ENCODE data around the gene IL27RA.
"Not testable (repeated sequence)": the region's sequence is repeated elsewhere in the genome, so short reads cannot be mapped to it uniquely, and the experiment has no call there.

IL27RA gene

DNA sequence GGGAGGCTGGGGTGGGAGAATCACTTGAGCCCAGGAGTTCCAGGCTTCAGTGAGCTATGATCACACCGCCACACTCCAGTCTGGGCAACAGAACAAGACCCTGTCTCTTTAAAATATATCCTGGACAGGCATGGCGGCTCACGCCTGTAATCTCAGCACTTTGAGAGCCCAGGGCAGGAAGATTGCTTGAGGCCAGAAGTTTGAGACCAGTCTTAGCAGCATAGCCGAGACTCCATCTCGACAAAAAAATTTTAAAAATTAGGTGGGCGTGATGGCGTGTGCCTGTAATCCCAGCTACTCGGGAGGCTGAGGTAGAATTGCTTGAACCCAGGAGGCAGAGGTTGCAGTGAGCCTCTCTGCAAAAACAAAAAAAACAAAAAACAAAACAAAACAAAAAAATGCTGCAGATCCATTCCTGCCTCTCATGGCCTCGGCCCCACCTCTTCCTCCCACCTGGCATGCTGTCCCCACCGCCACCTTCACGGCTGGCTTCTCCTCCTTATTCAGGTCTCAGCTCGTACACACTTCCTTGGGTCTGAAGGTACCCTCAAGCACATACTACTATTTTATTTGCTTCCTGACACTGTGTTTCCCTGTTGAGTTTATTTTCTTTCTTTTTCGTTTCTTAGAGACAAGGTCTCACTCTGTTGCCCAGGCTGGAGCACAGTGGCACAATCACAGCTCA lies 30.7 kb upstream of the IL27RA start:
- DNase-seq = no peak

DNA sequence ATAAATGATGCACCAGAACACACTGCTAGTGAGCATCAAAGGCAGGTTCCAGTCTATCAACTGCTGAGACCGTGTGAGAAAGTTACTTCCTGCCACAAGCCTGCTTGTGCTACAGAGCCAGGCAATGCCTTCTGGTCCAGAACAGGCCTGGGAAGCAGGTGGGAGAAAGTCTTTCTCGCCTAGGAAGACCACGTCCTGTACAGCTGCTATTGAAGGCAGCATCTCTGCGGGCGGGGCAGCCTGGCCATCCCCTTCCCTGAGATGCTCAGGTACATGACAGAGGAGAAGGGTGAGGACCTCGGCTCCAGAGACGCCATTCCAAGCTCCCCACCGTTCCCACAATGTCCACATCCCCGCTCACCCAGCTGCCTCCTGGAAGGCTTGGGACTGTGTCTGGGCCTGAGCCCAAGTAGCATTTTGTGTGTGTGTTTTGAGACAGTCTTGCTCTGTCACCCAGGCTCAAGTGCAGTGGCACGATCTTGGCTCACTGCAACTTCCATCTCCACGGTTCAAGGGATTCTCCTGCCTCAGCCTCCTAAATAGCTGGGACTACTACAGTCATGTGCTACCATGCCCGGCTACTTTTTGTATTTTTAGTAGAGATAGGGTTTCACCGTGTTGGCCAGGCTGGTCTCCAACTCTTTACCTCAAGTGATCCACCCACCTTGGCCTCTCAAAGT lies 28.9 kb upstream of the IL27RA start:
- DNase-seq = peak; percentile 41

DNA sequence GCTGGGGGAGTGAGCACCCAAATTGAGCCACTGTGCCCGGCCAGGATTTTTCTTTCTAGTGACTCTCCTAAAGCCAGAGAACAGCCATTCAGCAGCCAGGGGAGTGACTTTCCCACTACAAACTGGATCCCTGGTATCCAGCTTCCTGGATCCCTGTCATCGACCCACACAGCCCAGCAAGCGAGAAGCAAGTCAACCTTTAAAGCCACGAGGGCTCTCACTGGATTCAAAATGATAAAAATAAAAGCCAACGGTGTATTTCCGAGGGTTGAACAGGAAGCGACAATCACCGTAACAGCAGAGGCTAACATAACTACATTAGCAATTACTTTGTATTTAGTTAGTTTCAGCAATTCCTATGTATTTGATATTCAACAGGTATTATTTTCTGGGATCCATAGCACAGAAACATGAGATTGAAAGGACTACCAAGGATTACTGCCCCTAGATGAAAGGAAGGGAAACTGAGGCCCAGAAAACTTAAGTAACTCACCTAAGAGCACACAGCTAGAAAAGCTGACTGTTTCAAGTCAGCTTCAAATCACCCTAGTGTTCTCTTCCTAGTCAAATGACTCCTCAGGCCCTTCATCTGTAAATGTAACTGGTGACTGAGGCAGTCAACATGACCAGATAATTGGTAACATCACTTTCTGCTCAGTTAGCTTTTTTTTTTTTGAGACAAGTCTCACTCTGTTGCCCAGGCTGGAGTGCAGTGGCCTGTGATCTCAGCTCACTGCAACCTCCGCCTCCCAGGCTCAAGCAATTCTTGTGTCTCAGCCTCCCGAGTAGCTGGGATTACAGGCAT lies 28.1 kb upstream of the IL27RA start:
- no peak for DNase-seq

DNA sequence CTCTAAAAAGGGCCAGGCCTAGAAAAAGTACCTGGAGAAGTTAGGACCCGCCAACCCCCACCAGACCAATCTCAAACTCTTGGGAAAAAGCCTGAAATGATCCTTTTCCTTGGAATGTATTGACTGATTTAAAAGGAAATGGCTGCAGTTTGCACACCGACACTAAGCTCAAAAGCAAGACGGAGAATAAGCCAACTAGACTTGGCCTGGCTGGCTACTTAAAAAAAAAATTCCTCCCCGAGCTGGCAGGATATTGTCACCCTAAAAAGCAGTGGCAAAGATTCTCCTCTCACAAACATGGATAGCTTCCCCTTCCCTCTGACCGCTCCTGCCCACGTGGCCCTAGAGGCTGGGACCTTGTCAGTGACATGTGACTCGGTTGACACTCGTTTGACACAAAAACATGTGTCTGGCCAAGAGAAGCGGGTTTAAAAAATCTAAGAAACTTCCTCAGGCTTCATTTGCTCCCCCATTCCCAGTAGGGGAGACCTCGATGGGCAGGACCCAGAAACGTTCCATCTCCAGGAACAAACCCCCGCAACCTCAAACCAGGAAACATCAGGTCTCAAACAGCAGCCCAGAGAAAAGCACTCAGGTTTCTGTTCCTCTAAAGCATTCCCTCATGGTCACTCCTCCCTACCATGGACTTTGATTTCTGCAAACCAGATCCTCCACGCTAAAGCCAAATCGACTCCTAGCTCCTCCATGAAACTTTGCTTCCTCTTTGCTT lies 26.8 kb upstream of the IL27RA start:
- peak; percentile 44 for DNase-seq

DNA sequence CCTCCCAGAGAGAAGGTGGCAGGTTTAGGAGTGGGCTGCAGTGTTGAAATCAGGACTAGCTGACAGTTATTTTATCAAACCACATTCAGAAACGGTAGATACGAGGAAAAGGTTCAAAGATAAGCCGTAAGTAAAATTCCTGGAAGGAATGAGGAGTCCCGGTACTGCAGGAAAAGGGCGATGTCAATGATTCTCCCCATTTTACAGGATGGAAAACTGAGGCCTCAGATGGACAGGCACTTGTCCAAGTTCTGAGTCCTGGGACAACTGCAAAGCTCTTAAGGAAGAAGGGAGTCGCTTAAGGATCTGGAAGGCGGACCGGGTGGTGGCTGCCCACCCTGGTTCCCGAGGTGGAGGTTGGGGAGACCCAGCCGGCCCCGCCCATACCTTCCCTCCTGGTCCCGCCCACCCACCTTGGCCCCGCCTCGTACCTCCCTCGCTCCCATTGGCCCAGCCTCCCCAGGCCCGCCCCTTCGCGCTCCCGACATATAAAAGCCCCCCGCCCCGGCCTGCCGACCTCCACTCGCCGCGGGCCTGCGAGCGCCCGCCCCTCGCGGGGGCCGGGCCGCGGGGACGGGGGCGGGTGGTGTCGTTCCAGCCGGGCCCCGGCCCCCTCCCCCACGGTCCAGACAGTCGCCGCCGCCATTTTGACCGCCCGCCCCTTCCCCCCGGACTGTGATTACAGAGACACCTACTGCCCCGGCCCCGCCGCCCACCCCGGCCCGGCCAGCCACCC lies 26.0 kb upstream of the IL27RA start:
- DNase-seq = peak; percentile 91

DNA sequence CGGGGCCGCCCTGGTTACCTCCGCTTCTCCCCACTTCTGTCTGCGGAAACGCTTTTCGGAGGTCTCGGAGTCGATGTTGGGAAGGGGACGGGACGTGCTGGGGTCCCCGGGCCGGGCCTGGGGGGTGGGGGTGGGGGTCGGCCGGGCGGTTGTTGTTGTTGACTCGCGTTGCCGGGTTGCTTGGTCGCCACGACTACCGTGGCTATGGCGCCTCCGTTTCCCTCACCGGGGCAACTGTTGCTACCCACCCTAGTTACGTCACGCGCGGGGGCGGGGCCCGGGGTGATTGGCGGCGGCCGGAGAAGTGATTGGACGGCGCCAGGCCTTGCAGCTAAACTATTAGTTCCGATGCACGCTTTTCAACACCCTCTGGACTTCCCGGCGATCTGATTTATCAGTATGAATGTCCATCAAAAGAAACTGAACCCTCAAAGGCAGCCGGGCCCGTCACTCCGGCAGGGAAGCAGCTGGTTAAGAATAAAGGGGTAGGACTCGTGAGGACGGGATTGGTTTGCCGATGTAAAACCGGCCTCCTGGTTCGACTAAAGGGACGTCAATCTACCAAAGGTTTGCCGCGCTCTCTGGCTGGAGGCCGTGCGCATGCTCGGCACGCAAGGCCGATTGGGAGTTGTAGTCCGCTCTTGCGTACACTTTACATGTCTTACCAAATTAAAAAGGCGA lies 25.3 kb upstream of the IL27RA start, which contains the start of gene RFX1:
Gene RFX1, minus strand, starts transcription at position 236 of the 681 bp plus-strand sequence. CDS start 12,477 bp downstream, outside the sequence.
- peak; percentile 99 for DNase-seq

DNA sequence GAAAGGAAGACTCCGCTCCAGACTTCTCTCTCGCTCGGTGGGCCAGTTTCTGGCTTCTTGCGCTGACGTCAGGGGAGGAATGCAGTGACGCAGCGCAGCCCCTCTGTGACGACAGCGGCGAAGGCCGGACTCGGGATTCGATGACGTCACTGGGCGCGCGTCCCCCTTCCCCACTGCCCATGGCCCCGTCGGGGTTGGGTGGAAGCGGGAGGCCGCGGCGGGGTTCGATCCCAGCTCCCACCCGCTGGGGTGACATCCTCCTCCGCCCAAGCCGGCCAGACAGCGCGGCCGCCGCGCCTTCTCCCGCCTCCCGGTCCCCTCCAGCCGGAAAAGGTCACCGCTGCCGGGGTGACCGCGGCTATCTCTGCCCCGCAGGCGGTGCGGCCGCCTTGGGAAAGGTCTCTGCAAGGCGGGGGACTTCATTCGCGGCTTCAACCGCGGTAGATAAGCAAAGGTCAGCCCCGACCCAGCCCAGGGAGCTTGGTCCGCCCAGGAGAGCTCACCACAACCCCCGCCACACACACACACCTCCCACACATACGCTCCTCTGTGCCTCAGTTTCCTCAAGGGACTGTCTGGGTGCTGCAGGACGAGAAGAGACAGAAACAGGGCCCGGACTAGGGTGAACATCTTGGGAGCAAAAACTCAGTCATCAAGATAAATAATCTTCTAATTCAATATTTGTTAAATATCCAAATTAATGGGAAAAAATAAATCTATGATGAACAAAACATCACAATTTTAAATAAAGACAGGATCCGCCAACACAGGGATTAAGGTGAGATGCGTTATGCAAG lies 24.6 kb upstream of the IL27RA start:
- no peak for DNase-seq

DNA sequence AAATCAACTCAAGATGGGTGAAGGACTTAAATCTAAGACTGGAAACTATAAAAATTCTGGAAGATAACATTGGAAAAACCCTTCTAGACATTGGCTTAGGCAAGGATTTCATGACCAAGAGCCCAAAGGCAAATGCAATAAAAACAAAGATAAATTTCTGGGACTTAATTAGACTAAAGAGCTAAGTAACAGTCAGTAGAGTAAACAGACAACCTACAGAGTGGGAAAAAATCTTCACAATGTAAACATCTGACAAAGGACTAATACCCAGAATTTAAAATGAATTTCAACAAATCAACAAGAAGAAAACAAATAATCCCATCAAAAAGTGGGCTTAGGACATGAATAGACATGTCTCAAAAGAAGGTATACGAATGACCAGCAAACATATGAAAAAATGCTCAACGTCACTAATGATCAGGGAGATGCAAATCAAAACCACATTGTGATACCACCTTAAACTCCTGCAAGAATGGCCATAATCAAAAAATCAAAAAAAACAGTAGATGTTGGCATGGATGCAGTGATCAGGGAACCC lies 19.1 kb upstream of the IL27RA start:
- no peak for DNase-seq

DNA sequence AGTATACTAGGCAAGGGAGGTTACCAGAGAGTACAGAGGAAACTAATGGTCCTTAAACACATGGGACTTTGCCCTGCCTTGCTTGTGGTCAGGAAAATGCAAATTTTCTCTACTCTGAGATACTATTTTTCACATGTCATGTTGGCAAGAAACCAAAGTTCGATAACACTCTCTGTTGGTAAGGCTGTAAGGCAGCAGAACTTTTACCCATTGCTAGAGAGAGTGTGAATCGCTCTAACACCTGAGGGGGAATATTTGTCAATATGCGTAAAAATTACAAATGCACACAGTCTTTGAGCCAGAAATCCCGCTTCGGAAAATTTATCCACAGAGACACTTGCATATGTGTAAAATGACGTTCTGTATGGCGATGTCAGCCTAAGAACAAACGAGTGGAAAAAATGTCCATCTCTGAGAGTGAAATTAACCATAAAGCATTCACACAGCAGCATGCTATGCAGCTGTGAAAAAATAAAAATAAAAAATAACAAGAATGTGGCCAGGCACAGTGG lies 16.0 kb upstream of the IL27RA start:
- no peak for DNase-seq

DNA sequence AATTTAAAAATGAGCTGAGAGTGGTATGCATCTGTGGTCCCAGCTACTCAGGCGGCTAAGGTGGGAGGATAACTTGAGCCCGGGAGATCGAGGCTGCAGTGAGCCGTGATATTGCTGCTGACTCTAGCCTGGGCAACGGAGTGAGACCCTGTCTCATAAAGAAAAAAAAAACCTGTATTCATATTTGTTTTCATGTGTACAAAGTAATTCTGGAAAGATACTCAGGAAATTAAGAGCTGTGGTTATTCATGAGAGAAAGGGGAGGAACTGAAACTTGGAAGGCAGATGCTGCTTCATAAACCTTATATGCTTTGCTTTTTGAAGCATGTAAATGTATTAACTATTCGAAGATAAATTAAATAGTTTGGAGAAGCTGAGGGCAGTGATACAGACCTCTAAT lies 12.5 kb upstream of the IL27RA start:
- no peak for DNase-seq

DNA sequence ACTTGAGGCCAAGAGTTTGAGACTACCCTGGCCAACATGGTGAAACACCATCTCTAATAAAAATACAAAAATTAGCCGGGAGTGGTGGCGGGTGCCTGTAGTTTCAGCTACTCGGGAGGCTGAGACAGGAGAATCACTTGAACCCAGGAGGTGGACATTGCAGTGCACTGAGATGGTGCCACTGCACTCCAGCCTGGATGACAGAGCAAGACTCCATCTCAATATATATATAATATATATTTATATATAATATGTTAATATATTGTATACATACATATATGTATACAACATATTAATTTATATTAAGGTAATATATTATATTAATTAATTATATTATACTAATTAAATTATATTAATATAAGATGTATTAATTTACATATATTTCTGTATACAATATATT lies 11.8 kb upstream of the IL27RA start:
- DNase-seq = not testable (repeated sequence)

DNA sequence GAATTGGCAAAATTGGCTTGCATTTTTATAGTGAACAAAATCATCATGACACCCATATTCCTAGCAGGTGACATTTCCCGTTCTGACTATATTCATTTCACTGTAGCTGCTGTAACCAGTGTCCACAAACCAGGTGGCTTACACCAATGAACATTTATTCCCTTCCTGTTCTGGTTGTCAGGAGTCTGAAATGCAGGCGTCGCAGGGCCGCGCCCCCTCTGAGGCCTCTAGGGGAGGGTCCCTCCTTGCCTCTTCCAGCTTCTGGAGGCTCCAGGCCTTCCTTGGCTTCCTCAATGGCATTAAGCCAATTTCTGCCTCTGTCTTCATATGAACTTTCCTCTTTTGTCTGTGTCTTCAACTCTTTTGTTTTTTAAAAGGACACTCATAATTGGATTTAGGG lies 10.1 kb upstream of the IL27RA start:
- no peak for DNase-seq

DNA sequence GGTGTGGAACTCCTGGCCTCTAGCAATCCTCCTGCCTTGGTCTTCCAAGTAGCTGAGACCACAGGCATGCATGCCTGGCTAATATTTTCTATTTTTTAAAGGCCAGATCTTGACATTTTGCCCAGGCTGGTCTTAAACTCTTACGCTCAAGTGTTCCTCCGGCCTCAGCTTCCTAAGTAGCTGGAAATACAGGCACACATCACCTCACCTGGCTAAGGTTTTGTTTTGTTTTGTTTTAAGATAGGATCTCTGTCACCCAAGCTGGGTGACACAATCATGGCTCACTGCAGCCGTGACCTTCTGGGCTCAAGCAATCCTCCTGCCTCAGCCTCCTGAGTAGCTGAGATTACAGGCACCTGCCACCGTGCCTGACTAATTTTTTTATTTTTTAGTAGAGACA lies 9.1 kb upstream of the IL27RA start:
- no peak for DNase-seq

DNA sequence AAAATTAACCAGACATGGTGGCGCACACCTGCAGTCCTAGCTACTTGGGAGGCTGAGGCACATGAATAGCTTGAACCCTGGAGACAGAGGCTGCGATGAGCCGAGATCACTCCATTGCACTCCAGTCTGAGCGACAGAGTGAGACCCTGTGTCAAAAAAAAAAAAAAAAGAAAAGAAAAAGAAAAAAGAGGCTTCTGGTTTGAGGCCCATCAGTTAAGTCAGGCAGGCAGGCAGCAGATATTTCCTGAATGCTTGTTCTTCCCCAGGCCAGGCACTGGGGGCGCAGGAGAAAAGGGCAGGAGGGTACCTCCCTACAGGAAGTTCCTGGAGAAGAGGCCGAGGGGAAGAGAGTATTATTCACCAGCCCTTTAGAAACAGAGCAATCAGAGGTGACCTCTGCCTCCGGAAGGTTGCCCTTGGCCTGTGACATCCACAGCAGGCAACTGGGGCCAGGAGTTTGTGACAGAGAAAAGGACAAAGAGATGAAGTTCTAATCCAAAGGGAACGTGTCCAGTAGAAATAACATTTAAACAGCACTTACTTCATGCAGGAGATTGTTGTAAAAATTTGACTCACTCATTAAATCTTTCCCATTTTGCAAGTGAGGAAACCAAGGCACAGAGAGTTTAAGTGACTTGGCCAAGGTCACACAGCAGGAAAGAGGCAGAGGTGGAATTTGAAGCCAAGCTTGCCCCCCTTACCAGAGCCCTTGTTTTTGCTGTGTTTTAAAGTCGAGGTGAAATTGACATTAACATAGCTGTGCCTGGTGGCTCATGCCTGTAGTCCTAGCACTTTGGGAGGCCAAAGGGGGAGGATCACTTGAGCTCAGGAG lies 7.9 kb upstream of the IL27RA start:
- peak; percentile 40 for DNase-seq

DNA sequence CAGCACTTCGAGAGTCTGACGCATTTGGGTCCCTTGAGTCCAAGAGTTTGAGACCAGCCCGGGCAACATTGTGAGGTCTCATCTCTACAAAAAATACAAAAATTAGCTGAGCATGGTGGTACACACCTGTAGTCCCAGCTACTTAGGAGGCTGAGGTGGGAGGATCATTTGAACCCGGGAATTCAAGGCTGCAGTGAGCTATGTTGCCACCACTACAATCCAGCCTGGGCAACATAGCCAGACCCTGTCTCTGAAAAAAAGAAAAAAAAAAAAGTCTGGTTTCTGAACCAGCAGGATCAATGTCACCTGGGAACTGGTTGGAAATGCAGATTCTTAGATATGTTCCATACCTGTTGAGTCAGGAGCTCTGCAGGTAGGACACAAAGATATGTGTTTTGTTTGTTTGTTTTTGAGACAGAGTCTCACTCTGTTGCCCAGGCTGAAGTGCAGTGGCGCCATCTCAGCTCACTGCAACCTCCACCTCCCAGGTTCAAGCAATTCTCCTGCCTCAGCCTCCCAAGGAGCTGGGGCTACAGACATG lies 4.8 kb upstream of the IL27RA start:
- DNase-seq = not testable (repeated sequence)

DNA sequence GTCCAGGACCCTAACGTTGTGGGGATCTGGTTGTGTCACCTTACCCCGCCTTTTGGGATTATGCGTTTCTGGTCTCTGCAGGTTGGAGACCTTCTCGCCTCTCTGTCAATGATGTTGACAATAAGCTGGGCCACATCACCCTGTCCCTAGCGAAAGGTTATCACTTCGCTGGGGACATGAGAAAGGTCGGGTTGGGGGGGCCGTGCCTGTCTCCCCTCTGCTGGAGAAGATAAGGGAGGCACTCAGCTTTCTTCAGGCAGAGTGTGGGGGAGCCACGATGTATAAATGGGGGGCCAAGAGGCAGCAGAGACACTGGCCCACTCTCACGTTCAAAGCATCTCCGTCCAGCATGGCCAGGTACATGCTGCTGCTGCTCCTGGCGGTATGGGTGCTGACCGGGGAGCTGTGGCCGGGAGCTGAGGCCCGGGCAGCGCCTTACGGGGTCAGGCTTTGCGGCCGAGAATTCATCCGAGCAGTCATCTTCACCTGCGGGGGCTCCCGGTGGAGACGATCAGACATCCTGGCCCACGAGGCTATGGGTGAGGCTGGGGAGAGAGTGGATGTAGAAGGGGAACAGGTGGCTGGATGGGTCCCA lies 3.6 kb upstream of the IL27RA start, which contains the start of gene RLN3:
Gene RLN3, plus strand, starts transcription at position 293 of the 595 bp plus-strand sequence. Its CDS starts 57 bp downstream, at position 350.
- no peak for DNase-seq

DNA sequence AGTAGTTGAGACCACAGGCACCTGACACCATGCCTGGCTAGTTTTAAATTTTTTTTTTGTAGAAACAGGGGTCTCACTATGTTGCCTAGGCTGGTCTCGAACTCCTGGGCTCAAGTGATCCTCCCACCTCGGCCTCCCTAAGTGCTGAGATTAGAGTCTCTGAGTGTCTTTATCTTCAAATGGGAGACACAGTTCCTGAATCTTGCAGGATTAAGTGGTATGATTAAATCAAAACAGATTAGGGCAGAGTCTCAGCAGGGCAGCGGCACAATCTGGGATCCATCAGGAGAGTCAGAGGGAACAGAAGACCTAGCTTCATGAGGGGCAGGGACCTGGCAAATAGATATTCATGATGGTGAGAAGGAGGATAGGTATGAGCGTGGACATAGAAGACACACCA lies 2.7 kb upstream of the IL27RA start:
- no peak for DNase-seq

DNA sequence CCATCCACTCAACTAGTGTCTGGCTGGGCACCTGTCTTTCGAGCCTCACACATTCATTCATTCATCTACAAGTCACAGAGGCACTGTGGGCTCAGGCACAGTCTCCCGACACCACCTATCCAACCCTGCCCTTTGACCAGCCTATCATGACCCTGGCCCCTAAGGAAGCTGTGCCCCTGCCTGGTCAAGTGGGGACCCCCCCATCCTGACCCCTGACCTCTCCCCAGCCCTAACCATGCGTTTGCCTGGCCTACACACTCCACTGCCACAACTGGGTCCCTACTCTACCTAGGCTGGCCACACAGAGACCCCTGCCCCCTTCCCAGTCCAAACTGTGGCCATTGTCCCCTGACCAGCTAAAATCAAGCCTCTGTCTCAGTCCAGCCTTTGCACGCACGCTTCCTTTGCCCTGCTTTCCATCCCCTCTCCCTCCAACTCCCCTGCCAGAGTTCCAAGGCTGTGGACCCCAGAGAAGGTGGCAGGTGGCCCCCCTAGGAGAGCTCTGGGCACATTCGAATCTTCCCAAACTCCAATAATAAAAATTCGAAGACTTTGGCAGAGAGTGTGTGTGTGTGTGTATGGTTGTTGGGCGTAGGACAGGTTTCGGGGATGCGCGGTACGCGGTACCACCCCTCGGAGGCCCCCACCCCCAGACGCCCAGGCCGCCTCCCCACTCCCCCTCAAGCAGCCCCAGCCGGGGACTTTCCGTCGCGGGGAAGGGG lies 404 bp upstream of the IL27RA start:
- DNase-seq = peak; percentile 85
